Suprapubic skin (tissue), 4 donors: ENCODE data around the gene PPM1A. TPM values are rescaled to one million over a fixed set of nuclear protein-coding genes. Genes with fewer than 3 reads are reported as not detected.

Source experiments
- DNase-seq, 2 donors: peaks; one replicate each; pipeline ENCODE4 v3.0.0-alpha.2; 2019; ENCODE audit warnings: low spot score in 2 of 2
- H3K27ac ChIP-seq: fragments of 200-600 bp; sonication (generic); one replicate; pipeline ENCODE4 v1.5.1; 2019
- H3K27me3 ChIP-seq: fragments of 200-600 bp; sonication (generic); one replicate; pipeline ENCODE4 v1.5.1; 2019
- H3K36me3 ChIP-seq: fragments of 200-600 bp; sonication (generic); one replicate; pipeline ENCODE4 v1.5.1; 2019
- H3K4me1 ChIP-seq: fragments of 200-600 bp; sonication (generic); one replicate; pipeline ENCODE4 v1.5.1; 2019
- H3K4me3 ChIP-seq: fragments of 200-600 bp; sonication (generic); one replicate; pipeline ENCODE4 v1.5.1; 2019; ENCODE audit warnings: mild to moderate bottlenecking
- H3K9me3 ChIP-seq: fragments of 200-600 bp; sonication (generic); one replicate; pipeline ENCODE4 v1.5.1; 2019
- CTCF ChIP-seq, 2 donors: fragments of 200-600 bp in 1 of 2; fragments of 450-650 bp in 1 of 2; sonication (generic) in 1 of 2; IDR thresholded peaks; one replicate each; pipeline ENCODE4 v1.5.1; 2016 to 2019; ENCODE audit warnings: antibody characterized with exemption in 2 of 2, mild to moderate bottlenecking in 1 of 2, moderate library complexity in 1 of 2
- EP300 ChIP-seq: sonication (generic); formaldehyde crosslinking; IDR thresholded peaks from one replicate; pipeline ENCODE4 v1.6.1; 2017; ENCODE audit warnings: antibody characterized with exemption
- POLR2A ChIP-seq, 2 donors: fragments of 450-650 bp; IDR thresholded peaks; one replicate each; pipeline ENCODE4 v1.6.1; 2017; ENCODE audit warnings: antibody characterized with exemption in 2 of 2, mild to moderate bottlenecking in 2 of 2, moderate library complexity in 2 of 2
- POLR2AphosphoS5 ChIP-seq, 3 donors: sonication (generic); formaldehyde crosslinking; IDR thresholded peaks; one replicate each; pipeline ENCODE4 v1.6.1; 2017; ENCODE audit warnings: antibody characterized with exemption in 3 of 3
- WGBS: methylation state at CpG from one replicate; pipeline ENCODE4 v1.1.5; 2018; 5-methylcytosine and 5-hydroxymethylcytosine counted together
- total RNA-seq, 4 donors: library from RNA; depleted of rRNA; stranded (reverse); fragments of >200 nt; gene quantifications; one replicate each; pipeline ENCODE4 v1.1.0, GENCODE V29; 2016

The PPM1A gene
- total RNA-seq, 4 donors from 2014 or later: 29.7 to 58.4 (median 43.5) TPM

DNA sequence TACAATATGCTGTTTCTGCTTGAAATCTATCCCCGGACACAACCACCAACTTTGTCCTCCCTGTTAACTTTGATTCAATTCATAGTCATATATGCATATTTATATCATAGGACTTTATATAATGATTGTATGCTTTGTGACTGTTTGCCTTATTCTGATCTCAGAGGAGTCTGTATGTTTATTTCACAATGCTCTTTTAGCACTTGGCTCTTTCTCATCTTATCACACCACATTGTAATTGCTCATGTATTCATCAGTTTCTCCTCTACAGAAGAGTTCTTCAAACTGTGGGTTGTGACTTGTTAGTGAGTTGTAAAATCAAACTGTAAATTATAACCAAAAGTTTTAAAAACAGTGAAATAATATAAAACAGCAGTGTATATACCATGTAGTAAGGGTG, 21.7 kb upstream of the PPM1A start:
- Histone ChIP-seq H3K4me3 (no peak overlapping the region), H3K4me1 (no peaks in the 10 kb centered on the region), H3K27ac (no peak overlapping the region), H3K36me3 (no peaks in the 10 kb centered on the region), H3K27me3 (no peaks in the 10 kb centered on the region), H3K9me3 (peaks cover 7% of the 10 kb centered on the region)
- no peak for DNase-seq
- 95% methylated on average over 1 of the region's 1 CpG for WGBS
- TF ChIP-seq POLR2AphosphoS5 (IDR thresholded peaks at IDR 0.05) (no peak), POLR2A (IDR thresholded peaks at IDR 0.05) (no peak), EP300 (no peak), CTCF (IDR thresholded peaks at IDR 0.05) (no peak)

DNA sequence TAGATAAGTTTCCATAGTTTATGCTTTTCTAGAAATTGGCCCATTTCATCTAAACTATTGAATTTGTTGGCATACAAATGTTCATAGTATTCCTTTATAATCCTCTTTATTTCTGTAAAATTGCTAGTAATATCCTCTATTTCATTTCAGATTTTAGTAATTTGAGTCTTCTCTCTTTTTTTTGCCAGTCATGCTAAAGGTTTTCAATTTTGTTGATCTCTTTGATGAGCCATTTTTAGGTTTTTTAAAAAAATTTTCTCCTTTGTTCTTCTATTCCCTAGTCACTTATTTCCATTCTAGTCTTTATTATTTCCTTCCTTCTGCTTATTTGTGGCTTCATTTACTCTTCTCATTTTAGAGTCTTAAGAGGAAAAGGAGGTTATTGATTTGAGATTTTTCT, 19.4 kb upstream of the PPM1A start:
- no peak for DNase-seq
- no peaks in the 10 kb centered on the region for H3K36me3 ChIP-seq
- no peak for TF ChIP-seq EP300
- no peak for TF ChIP-seq CTCF (IDR thresholded peaks at IDR 0.05)
- TF ChIP-seq POLR2AphosphoS5 (IDR thresholded peaks at IDR 0.05): no peak
- no peak for TF ChIP-seq POLR2A (IDR thresholded peaks at IDR 0.05)
- H3K4me1 ChIP-seq: no peaks in the 10 kb centered on the region
- peaks cover 9% of the 10 kb centered on the region for H3K9me3 ChIP-seq
- no peak overlapping the region for H3K27ac ChIP-seq
- H3K4me3 ChIP-seq: no peak overlapping the region
- no peaks in the 10 kb centered on the region for H3K27me3 ChIP-seq

DNA sequence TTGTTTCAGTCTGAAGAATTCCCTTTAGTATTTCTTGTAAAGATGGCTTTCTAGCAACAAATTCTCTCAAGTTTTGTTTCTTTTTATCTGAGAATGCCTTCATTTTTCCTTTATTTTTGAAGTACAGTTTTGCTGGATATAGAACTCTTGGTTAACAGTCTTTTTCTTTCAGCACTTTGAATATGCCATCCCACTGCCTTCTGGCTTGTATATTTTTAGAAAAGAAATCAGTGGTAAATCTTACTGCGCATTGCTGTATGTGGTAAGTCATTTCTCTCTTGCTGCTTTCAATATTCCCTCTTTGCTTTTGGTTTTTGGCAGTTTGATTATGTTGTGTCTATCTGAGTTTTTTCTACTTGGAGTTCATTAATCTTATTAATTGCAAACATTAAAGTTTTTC, 16.8 kb upstream of the PPM1A start:
- DNase-seq: no peak
- WGBS: 96% methylated on average over 1 of the region's 1 CpG
- Histone ChIP-seq H3K27ac (no peak overlapping the region), H3K4me1 (no peaks in the 10 kb centered on the region), H3K9me3 (peaks cover 9% of the 10 kb centered on the region), H3K4me3 (no peak overlapping the region), H3K27me3 (no peaks in the 10 kb centered on the region), H3K36me3 (no peaks in the 10 kb centered on the region)
- TF ChIP-seq POLR2A (IDR thresholded peaks at IDR 0.05) (no peak), POLR2AphosphoS5 (IDR thresholded peaks at IDR 0.05) (no peak), CTCF (IDR thresholded peaks at IDR 0.05) (no peak), EP300 (no peak)

DNA sequence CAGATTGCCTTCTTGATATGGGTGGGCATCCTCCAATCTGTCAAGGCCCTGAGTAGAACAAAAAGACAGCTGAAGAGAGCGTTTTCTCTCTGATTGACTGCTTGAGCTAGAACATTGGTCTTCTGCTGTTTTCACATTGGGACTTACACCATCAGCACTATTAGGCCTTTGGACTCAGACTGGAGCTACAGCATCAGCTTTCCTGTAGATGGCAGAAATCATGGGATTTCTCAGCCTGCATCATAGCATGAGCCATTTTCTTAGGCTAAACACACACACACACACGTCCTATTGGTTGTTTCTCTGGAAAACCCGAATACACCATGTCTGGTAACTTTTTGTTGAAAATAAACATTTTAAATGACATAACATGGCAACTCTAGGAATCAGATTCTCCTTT, 15.8 kb upstream of the PPM1A start:
- Histone ChIP-seq H3K36me3 (no peaks in the 10 kb centered on the region), H3K4me3 (no peak overlapping the region), H3K27me3 (no peaks in the 10 kb centered on the region), H3K9me3 (peaks cover 9% of the 10 kb centered on the region), H3K4me1 (no peaks in the 10 kb centered on the region), H3K27ac (no peak overlapping the region)
- WGBS: 78% methylated on average over 3 of the region's 3 CpGs
- TF ChIP-seq POLR2AphosphoS5 (IDR thresholded peaks at IDR 0.05) (no peak), CTCF (IDR thresholded peaks at IDR 0.05) (no peak), POLR2A (IDR thresholded peaks at IDR 0.05) (no peak), EP300 (no peak)
- no peak for DNase-seq

DNA sequence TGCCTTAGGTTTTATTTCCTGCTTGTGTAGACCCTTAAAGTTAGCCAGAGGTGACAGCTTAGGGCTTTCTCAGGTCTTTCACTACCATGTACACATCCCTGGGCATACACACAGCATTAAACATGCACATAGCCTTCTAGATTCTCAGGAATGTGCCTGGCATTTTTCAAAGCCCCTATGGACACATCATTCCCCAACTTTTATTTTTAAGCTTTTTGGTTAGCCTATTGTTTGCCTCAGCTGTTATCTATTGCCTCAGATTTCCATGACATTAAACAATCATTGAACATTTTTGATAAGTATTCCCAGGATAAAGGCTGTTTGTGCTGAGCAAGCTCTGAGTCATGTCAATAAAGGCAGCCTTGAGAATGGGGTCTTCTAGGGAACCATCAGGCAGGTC, 15.1 kb upstream of the PPM1A start:
- no peaks in the 10 kb centered on the region for H3K4me1 ChIP-seq
- H3K9me3 ChIP-seq: peaks cover 9% of the 10 kb centered on the region
- no peak overlapping the region for H3K27ac ChIP-seq
- no peaks in the 10 kb centered on the region for H3K36me3 ChIP-seq
- no peaks in the 10 kb centered on the region for H3K27me3 ChIP-seq
- H3K4me3 ChIP-seq: no peak overlapping the region
- DNase-seq: no peak
- TF ChIP-seq POLR2A (IDR thresholded peaks at IDR 0.05) (no peak), CTCF (IDR thresholded peaks at IDR 0.05) (no peak), EP300 (no peak), POLR2AphosphoS5 (IDR thresholded peaks at IDR 0.05) (no peak)
